ENCODE results near the gene BCAR1.

The BCAR1 gene

DNA sequence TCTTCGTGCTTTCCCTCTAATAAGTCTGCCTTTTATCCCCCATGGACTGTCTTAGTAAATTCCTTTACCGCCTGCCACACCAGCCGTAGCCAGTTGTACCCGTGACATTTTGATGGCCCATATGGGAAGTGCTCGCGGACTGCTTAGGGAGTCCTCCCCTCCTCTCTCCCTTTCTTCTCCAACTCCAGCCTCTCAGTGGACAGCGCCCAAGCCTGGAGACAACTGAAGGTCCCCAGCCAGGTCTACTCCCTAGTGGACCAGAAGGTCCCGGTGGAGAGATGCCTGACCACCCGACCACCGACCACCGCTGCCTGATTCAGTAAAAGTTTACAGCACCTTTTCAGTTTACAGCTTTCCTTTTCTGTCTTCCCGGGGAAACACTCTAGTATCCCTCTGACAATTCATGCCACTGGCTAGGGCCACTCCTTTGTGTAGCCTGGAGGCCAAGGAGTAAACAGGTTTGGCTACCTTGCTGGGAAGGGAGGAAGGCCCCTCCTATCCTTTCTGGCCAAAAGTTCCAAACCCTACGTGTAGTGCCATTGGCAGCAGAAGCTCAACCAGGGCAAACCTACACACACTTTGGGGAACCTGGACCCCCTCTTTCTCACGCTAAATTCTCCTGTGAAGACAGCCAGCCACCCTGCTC is 62.5 kb downstream of the BCAR1 start:
- FAIRE-seq, result no peak
- no peak for DNase-seq (ENCODE audit: insufficient read length, low spot score)

DNA sequence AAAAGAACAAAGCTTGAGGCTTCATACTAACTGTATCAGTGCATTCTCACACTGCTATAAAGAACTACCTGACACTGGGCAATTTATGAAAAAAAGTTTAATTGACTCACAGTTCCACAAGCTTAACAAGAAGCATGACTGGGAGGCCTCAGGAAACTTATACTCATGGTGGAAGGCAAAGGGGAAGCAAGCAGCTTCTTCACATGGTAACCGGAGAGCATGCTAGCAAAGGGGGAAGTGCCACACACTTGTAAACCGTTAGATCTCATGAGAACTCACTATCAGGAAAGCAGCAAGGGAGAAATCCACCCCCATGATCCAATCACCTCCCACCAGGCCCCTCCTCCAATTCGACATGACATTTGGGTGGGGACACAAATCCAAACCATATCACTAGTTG is 69.8 kb downstream of the BCAR1 start:
- DNase-seq (ENCODE audit: insufficient read length, low spot score), result no peak
- FAIRE-seq, result no peak

DNA sequence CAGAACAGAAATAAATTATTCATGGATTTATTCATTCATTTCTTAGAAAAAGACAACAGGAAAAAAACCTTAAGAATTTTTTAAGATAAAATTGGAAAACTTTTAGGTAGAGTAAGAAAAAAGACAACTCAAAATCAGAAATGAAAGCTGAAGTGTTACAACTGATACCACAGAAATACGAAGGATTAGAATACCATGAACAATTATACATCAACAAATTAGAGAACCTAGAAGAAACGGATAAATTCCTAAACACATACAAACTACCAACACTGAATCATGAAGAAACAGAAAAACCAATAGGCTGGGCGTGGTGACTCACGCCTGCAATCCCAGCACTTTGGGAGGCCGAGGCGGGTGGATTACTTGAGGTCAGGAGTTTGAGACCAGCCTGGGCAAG is 72.2 kb downstream of the BCAR1 start:
- peak; percentile 31 for FAIRE-seq
- no peak for DNase-seq (ENCODE audit: insufficient read length, low spot score)

All from GM19239 (cell line).